Ishikawa (cell line): ENCODE data around the gene SDHAF2.

Experiments
- CEBPB ChIP-seq: IDR thresholded peaks from 2 replicates; pipeline ENCODE4 v1.6.1; 2012
- CREB1 ChIP-seq: IDR thresholded peaks from 2 replicates; pipeline ENCODE4 v1.6.1; 2012; ENCODE audit warnings: low read depth
- EGR1 ChIP-seq: IDR thresholded peaks from 2 replicates; pipeline ENCODE4 v1.6.1; 2012
- EP300 ChIP-seq: IDR thresholded peaks from 2 replicates; pipeline ENCODE4 v1.6.1; 2012; ENCODE audit warnings: borderline replicate concordance
- FOXM1 ChIP-seq: IDR thresholded peaks from 2 replicates; pipeline ENCODE4 v1.6.1; 2012; ENCODE audit warnings: low read depth, borderline replicate concordance
- NFIC ChIP-seq: IDR thresholded peaks from 2 replicates; pipeline ENCODE4 v1.6.1; 2012
- RAD21 ChIP-seq: IDR thresholded peaks from 2 replicates; pipeline ENCODE4 v1.6.1; 2012; ENCODE audit warnings: low read depth
- TAF1 ChIP-seq: IDR thresholded peaks from 2 replicates; pipeline ENCODE4 v1.6.1; 2012; ENCODE audit warnings: low read depth, mild to moderate bottlenecking
- TCF12 ChIP-seq: IDR thresholded peaks from 2 replicates; pipeline ENCODE4 v1.6.1; 2012; ENCODE audit warnings: low read depth
- TEAD4 ChIP-seq: IDR thresholded peaks from 2 replicates; pipeline ENCODE4 v1.6.1; 2012
- YY1 ChIP-seq: IDR thresholded peaks from 2 replicates; pipeline ENCODE4 v1.6.1; 2012; ENCODE audit warnings: low read depth
- ZBTB7A ChIP-seq: IDR thresholded peaks from 2 replicates; pipeline ENCODE4 v1.6.1; 2012; ENCODE audit warnings: low read depth
- TF ChIP-seq, protein P1 (sequence below): IDR thresholded peaks from 2 replicates; pipeline ENCODE4 v1.6.1; 2012; ENCODE audit warnings: low read depth, mild to moderate bottlenecking
- TF ChIP-seq, protein P2 (sequence below): IDR thresholded peaks from 2 replicates; pipeline ENCODE4 v1.6.1; 2012
- TF ChIP-seq, protein P3 (sequence below): IDR thresholded peaks from 2 replicates; pipeline ENCODE4 v1.6.1; 2012

SDHAF2 gene

DNA sequence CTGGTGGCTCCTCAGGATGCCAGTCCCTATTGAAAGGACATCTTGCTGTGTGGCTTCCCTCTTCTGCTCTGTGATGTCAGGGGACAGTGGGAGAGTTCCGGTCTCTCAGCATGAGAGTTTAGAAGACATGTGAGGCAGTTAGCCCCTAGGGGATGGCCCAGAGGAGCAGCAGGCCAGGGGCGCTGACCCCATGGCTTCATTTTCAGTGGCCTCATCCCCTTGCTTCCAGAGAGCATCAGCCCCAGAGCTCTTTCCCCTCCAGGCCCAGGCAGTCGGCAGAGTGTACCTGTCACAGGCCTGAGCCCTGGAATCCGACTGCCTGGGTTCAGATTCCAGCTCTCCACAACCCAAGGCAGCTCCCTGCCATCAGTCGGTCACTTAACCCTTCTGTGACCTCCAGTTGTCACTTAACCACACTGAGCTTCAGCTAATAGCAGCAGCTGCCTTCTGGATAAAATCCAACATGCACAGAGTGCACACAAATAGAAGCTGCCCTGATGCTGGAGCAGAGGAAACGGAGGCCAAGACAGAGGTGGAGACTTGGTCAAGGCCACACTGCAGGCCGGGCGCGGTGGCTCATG lies 64.5 kb downstream of the SDHAF2 start:
- TF ChIP-seq EGR1, result no peak
- no peak for TF ChIP-seq ZBTB7A
- no peak for TF ChIP-seq RAD21
- no peak for TF ChIP-seq NFIC
- TF ChIP-seq YY1, result no peak
- TF ChIP-seq CEBPB, result no peak
- TF ChIP-seq, protein P1, sequence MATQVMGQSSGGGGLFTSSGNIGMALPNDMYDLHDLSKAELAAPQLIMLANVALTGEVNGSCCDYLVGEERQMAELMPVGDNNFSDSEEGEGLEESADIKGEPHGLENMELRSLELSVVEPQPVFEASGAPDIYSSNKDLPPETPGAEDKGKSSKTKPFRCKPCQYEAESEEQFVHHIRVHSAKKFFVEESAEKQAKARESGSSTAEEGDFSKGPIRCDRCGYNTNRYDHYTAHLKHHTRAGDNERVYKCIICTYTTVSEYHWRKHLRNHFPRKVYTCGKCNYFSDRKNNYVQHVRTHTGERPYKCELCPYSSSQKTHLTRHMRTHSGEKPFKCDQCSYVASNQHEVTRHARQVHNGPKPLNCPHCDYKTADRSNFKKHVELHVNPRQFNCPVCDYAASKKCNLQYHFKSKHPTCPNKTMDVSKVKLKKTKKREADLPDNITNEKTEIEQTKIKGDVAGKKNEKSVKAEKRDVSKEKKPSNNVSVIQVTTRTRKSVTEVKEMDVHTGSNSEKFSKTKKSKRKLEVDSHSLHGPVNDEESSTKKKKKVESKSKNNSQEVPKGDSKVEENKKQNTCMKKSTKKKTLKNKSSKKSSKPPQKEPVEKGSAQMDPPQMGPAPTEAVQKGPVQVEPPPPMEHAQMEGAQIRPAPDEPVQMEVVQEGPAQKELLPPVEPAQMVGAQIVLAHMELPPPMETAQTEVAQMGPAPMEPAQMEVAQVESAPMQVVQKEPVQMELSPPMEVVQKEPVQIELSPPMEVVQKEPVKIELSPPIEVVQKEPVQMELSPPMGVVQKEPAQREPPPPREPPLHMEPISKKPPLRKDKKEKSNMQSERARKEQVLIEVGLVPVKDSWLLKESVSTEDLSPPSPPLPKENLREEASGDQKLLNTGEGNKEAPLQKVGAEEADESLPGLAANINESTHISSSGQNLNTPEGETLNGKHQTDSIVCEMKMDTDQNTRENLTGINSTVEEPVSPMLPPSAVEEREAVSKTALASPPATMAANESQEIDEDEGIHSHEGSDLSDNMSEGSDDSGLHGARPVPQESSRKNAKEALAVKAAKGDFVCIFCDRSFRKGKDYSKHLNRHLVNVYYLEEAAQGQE, result no peak
- TF ChIP-seq TCF12, result no peak
- TF ChIP-seq TAF1, result no peak
- TF ChIP-seq, protein P2, sequence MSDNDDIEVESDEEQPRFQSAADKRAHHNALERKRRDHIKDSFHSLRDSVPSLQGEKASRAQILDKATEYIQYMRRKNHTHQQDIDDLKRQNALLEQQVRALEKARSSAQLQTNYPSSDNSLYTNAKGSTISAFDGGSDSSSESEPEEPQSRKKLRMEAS, result no peak
- no peak for TF ChIP-seq EP300
- no peak for TF ChIP-seq TEAD4
- no peak for TF ChIP-seq FOXM1
- no peak for TF ChIP-seq CREB1

DNA sequence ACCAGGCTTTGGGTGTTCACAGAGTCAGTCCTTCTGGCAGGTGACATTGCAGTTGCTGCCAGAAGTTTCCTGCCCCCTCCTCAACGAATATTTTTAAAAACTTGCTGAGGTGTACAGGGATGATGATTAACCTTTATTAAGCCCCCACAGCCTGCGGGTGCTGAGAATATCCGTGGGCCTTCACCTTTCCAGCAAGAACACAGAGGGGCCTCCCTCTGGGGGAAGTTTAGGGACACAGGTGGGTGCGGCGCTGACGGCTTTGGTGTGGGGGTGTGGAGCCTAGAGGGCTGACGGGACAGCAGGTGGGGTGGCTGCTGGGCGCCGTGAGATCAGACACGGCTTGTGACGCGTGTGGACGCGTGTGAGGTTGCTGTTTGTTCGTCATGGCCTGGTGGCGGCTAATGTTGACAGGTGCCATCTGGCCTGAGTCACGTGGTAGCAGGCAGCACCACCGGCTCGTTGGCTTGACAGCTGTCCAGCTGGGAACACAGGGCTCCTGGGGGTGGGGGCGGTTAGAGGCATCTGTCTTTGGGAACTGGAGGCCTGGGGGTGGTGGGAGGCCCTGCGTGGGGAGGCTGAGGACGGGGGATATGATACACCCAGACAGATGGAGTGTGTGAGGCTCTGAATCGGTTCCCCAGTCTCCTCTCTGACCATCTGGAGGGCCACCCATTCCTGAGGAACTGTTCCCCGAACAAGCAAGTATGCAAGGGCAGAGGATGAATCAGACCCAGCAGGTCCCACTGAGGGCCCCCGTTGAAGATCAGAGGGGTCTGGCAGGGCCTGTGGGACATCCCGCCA lies 66.1 kb downstream of the SDHAF2 start:
- TF ChIP-seq FOXM1 (no peak), CEBPB (no peak)
- TF ChIP-seq, protein P2, result no peak
- TF ChIP-seq, protein P3, sequence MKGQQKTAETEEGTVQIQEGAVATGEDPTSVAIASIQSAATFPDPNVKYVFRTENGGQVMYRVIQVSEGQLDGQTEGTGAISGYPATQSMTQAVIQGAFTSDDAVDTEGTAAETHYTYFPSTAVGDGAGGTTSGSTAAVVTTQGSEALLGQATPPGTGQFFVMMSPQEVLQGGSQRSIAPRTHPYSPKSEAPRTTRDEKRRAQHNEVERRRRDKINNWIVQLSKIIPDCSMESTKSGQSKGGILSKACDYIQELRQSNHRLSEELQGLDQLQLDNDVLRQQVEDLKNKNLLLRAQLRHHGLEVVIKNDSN, result no peak; the same call in 1 of the 2 replicates
